ENCODE results near the gene CDKN2AIP.
A peak's percentile ranks its signal among the peaks of the same experiment; 100 is the strongest.
"Not testable (repeated sequence)": the region's sequence is repeated elsewhere in the genome, so short reads cannot be mapped to it uniquely, and the experiment has no call there.

CDKN2AIP gene

DNA sequence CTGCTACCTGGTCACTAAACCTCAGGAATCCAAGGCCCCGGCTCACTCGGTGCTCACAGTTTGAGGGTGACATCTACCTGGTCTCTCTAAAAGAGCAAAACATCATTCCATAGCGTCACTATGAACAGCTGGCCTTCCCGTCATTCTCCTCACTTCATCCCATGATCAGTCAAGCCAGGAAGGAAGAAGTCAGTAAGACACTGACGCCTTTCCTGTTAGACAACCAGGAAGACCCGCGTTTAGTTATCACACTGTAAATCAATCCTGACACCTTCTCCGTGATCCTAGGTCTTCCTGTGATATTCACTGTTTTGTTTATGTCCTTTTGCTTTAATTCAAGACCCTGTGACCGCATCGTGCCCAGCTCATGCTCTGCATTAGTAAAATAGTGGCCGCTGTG lies 31.6 kb upstream of the CDKN2AIP start:
- DNase-seq (ENCODE audit: extremely low read depth in 1 of 2, low read depth in 1 of 2): no peak

DNA sequence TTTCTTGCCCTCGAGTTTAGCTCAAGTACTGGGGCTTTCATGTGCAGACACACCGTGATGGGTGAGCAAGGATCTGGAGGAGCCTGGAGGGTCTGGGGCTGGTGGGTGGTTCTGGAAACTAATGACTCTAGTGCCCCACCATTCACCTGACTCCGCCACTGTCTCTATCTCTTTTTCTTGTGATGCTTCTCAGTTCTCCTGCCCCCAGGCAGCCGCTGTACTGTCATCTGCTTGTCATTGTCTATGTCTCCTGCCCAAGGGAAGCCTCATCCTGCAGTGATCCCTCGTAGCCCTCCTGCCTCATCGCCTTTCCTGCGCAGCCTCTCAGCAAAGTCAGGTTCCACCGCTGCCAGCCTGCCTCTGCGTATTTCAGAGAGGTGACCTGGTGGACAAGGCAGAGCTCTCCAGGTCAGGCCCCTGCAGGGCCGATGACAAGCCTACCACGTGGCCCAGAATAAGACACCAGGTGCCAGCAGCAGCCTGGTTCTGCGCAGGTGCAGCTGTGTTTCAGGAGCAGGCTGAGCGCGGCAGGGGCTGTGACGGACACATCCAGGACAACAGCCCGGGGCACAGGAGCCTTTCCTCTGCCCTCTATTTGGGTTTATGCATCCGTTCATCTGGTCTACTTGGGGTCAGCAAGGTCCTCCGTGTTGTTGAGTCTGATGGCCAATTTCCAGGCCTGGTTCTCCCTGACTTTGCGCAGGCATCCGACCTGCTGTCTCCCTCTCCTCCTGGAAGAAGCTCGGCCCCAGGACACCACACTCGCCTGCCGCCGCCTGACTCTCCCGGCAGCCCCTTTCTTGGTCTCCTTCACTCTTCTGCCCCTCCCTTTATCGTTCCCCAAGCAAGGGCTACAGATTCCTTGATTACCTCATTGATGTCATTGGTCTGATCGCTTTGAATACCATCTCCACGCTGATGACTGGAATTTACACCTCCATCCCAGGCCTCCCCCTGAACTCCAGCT lies 30.9 kb upstream of the CDKN2AIP start:
- DNase-seq (ENCODE audit: extremely low read depth in 1 of 2, low read depth in 1 of 2): no peak

GRCh38 chr4:183416879-183417755 lies 27.3 kb upstream of the CDKN2AIP start:
- DNase-seq (ENCODE audit: extremely low read depth in 1 of 2, low read depth in 1 of 2): no peak

DNA sequence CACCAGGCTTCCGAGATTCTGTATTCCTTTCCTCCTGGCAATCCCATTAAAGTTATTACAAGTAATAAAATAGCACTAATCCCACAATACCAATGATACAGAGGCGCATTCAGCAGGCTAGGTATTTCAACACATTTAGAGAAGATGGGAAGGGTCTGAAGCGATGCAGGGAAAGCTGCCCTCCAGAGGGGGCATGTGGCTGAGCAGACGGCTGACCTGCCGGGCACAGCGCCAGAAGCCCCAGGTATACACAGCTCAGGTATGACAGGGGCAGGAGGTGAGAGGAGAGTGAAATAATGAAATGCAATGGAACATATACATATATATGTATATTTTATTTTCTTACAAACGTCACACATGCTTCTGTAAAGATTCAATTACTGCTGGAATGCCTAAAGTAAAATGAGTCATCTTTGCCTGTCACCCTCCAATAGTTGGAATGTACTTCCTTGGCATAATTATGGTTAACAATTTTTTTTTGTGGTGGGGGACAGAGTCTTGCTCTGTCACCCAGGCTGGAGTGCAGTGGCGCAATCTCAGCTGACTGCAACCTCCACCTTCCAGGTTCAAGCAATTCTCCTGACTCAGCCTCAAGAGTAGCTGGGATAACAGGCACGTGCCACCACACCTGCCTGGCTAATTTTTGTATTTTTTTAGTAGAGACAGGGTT lies 21.3 kb upstream of the CDKN2AIP start:
- no peak for DNase-seq (ENCODE audit: extremely low read depth in 1 of 2, low read depth in 1 of 2)

GRCh38 chr4:183424109-183424744 lies 20.2 kb upstream of the CDKN2AIP start:
- DNase-seq (ENCODE audit: extremely low read depth in 1 of 2, low read depth in 1 of 2): no peak

GRCh38 chr4:183426507-183426906 lies 17.9 kb upstream of the CDKN2AIP start:
- DNase-seq (ENCODE audit: extremely low read depth in 1 of 2, low read depth in 1 of 2): no peak

- no peak for DNase-seq (ENCODE audit: extremely low read depth in 1 of 2, low read depth in 1 of 2)
Observed at GRCh38 chr4:183429489-183429888, 14.9 kb upstream of the CDKN2AIP start.

- no peak for DNase-seq (ENCODE audit: extremely low read depth in 1 of 2, low read depth in 1 of 2)
Observed at GRCh38 chr4:183430317-183430993, 14.0 kb upstream of the CDKN2AIP start.

DNA sequence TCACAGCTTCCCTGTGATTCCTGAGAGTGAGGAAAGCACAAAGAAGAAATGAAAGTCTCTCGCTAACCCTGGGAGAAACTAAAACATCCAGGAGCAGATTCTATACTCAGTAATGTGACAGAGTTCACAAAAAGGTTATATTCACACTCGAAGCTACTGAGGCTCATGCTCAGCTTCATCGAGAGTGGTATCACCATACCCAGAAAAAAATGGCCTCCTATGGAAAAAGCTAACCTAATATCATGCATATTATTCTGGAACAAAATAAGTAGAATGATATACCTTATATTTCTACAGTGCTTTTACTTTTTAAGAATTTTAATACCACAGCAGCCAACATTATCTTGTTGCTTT lies 13.5 kb upstream of the CDKN2AIP start:
- DNase-seq (ENCODE audit: extremely low read depth in 1 of 2, low read depth in 1 of 2): no peak

DNA sequence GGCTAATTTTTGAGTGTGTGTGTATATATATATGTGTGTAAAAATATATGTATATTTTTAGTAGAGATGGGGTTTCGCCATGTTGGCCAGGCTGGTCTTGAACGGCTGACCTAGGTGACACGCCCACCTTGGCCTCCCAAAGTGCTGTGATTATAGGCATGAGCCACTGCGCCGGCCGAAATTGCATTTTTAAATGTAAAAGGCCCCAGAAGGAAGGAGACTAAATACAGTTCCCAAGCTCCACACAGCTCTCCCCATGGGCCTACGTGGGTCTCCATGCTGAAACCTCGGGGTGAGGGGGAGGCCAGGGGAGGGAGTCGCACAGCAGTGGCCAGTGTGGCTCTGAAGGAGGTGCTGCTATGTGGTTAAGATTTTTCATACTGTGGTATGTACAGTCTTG lies 12.8 kb upstream of the CDKN2AIP start:
- no peak for DNase-seq (ENCODE audit: extremely low read depth in 1 of 2, low read depth in 1 of 2)

GRCh38 chr4:183433183-183433582 lies 11.3 kb upstream of the CDKN2AIP start:
- DNase-seq (ENCODE audit: extremely low read depth in 1 of 2, low read depth in 1 of 2): not testable (repeated sequence)

- no peak for DNase-seq (ENCODE audit: extremely low read depth in 1 of 2, low read depth in 1 of 2)
Observed at GRCh38 chr4:183434264-183434663, 10.2 kb upstream of the CDKN2AIP start.

DNA sequence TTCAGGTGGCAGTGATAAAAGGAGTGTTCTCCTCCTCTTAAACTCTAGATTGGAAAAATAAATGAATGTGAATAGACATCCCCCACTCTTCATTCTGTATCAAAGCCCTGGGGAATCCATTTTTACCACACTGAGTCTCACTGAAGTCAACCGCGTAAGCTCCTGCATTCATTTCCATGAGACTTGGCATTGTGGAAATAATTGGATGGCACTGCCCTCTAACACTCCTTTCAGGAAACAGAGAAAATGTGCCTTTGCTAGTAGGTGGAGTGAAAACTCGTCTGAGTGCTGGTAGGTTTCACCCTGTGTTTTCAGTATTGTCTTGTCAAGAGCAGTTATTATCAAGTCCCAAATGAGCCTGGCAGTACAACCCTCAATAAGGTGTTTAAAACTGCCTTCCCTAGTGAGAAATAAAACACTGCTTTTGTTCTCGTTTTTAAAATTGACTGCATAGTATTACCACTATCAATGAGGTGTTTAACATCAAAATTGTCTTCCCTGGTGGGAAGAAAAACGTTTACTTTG lies 9.7 kb upstream of the CDKN2AIP start:
- no peak for DNase-seq (ENCODE audit: extremely low read depth in 1 of 2, low read depth in 1 of 2)

DNA sequence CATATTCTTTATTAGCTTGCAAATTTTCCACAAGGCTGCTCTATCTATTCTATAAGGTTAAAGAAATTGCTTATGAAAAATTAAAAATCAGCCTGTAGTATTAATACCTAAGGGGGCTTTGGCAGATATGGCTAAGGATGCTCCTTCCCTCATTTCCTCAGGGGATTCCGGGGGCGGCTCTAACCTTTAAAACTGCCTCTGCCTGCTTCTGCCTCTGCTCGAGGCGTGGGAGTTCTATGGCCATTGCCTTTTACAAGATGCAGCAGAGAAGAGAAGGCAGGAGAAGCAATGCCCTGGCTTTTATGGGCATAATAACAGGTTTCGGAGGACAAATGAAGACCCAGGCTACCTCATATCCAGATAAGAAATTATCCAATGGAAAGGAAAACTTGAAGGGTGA lies 8.6 kb upstream of the CDKN2AIP start:
- DNase-seq (ENCODE audit: extremely low read depth in 1 of 2, low read depth in 1 of 2): no peak

- DNase-seq (ENCODE audit: extremely low read depth in 1 of 2, low read depth in 1 of 2): no peak
Observed at GRCh38 chr4:183436417-183436816, 8.0 kb upstream of the CDKN2AIP start.

GRCh38 chr4:183437452-183437851 lies 7.0 kb upstream of the CDKN2AIP start:
- DNase-seq (ENCODE audit: extremely low read depth in 1 of 2, low read depth in 1 of 2): no peak

DNA sequence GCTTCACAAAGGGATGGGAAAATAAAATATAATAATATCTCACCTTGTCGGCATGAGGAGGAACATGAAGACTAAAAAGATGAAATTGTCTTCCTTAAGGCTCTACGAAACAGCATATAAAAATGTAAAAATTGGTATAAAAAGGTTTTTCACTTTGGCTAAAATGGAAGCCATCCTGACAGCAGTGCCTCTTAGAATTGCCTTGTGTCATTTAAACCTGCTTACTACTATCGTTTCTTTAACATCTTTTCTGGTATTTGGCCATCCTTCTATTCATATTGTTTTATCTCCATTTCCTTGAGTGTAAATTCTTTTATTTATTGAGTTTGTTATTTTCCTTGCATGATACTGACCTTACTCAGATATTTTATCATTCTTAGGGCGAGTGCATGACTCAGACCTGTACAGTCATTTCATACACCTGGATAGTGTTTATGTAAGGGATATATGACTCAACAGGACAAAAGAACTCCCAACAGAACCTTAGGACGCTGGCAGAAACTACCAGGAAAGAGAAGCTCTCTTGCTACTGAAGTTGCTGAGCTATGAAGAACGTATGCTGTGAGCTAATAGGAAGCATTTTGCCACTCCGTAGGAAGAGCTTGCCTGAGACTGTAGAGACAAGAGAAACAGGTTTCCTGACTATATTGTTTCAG lies 5.8 kb upstream of the CDKN2AIP start:
- DNase-seq (ENCODE audit: extremely low read depth in 1 of 2, low read depth in 1 of 2): no peak

DNA sequence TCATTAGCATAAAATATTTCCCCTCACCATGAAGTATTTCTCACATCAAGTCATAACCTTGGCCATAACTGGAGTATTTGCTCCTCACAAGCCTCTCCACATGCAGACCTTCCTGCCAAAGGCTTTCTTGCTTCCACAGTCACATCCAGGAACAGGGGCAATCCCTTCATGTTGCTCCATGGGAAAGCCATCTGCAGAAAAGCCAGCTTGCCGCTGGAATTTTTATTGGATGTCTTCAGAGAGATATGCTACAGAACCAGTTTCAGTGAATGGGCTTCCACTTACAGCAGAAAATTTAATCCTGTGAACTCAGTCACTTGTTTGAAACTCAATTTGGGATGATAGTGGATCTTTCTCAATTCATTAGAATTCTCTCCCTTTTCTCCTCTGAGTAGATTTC lies 3.2 kb upstream of the CDKN2AIP start:
- DNase-seq (ENCODE audit: extremely low read depth in 1 of 2, low read depth in 1 of 2): no peak

GRCh38 chr4:183443655-183444213 lies 702 bp upstream of the CDKN2AIP start:
- peak in 1 of 2 donors; percentile 9 for DNase-seq (ENCODE audit: extremely low read depth in 1 of 2, low read depth in 1 of 2)

All from stimulated activated CD8-positive, alpha-beta memory T cell treated with anti-CD3 and anti-CD28 coated beads, Interleukin-7, amount 100 ng/mL, for 48 hours (primary cell).